Left colon (tissue), 2 donors: ENCODE data around the gene FBXW2. TPM values are rescaled to one million over a fixed set of nuclear protein-coding genes. Genes with fewer than 3 reads are reported as not detected.

Experiments used
- ATAC-seq: fragments of 200-7000 bp; cut with Tn5 transposase; one replicate; pipeline ENCODE4 v1.9.1; 2020; ENCODE audit warnings: mild to moderate bottlenecking, moderate library complexity
- DNase-seq, 2 donors: peaks; one replicate each; pipeline ENCODE4 v3.0.0-alpha.2; 2020
- intact Hi-C, 2 donors: fragments of 100-400 bp; cut with DNase I in 1 of 2; cut with micrococcal nuclease in 1 of 2; formaldehyde crosslinking; loops; one replicate each; pipeline versions ENCODE4 v1.11.2 to v1.14.0; 2022; cut with DNase I, micrococcal nuclease
- total RNA-seq, 2 donors: library from RNA; stranded (reverse); fragmentation: NEBNext Ultra II Directional; extraction: Animal tissue kit (Norgen Biotek cat#: 25700); gene quantifications; one replicate each; pipeline ENCODE4 v1.2.1, GENCODE V29; 2021
- donor health status: DM: no; HTN: no; CAD: no.
- donor health status: DM: yes; HTN: yes; CAD: no.

Gene FBXW2
- total RNA-seq, 2 donors from 2014 or later: 58.2 to 62.0 TPM

GRCh38 chr9:120781236-120781635 lies 12.0 kb downstream of the FBXW2 start:
- DNase-seq (no peak), ATAC-seq (no peak)
- intact Hi-C loops: no loop called here

GRCh38 chr9:120780367-120780766 lies 12.8 kb downstream of the FBXW2 start:
- intact Hi-C loops: no loop called here
- ATAC-seq (no peak), DNase-seq (no peak)

- DNase-seq (no peak), ATAC-seq (no peak)
- intact Hi-C loops: no loop called here
Observed at GRCh38 chr9:120779227-120779626, 14.0 kb downstream of the FBXW2 start.

GRCh38 chr9:120778758-120779157 lies 14.5 kb downstream of the FBXW2 start:
- no peak for DNase-seq
- ATAC-seq: no peak
- intact Hi-C loops: no loop called here

GRCh38 chr9:120777229-120777628 lies 16.0 kb downstream of the FBXW2 start:
- intact Hi-C loops: no loop called here
- ATAC-seq: no peak

GRCh38 chr9:120776788-120777187 lies 16.4 kb downstream of the FBXW2 start:
- DNase-seq: no peak
- intact Hi-C loops: no loop called here
- ATAC-seq: no peak

More at GRCh38 chr9:120777229-120777628, 16.0 kb downstream of the FBXW2 start:
- DNase-seq: no peak

DNA sequence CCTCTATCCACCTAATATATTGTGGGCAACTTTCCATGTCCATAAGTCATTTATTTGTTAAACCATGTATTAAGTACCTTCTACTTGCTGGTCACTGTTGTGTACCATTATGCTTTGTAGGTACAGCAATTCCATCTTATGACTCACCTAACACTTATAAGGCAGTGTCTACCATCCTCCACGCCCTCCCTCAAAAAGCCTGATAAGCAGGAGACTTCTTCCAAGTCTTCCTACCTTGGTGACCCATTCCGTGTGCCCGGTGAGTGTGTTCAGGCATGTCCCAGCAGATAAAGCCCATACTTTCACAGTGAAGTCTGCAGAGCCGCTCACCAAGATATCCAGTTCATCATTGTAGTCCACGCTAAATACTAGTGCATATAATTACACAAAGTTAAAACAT lies 17.4 kb downstream of the FBXW2 start:
- intact Hi-C loops: no loop called here
- ATAC-seq: no peak
- DNase-seq: no peak

- ATAC-seq (no peak), DNase-seq (no peak)
- intact Hi-C loops: no loop called here
Observed at GRCh38 chr9:120774719-120775118, 18.5 kb downstream of the FBXW2 start.

GRCh38 chr9:120773256-120773655 lies 20.0 kb downstream of the FBXW2 start:
- intact Hi-C loops: no loop called here
- DNase-seq: no peak
- ATAC-seq: no peak

- intact Hi-C loops: no loop called here
- DNase-seq (no peak), ATAC-seq (no peak)
Observed at GRCh38 chr9:120770931-120771330, 22.3 kb downstream of the FBXW2 start.

GRCh38 chr9:120768886-120769285 lies 24.3 kb downstream of the FBXW2 start:
- no peak for ATAC-seq
- no peak for DNase-seq
- intact Hi-C loops: no loop called here

DNA sequence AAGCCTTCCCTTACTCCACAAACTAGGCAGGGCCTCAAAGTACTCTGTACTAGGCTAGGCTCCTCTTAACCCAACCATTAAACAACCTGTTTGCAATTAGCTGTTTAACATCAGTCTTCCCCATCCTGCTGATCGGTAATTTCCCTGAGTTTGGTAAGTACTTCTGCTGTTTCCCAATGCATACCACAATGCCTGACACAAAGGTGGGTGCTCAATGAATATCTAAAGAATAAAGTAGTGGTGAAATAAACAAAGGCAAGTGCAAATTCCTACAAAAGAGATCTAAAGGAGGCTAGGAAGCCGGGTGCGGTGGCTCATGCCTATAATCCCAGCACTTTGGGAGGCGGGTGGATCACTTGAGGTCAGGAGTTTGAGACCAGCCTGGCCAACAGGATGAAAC lies 25.0 kb downstream of the FBXW2 start:
- ATAC-seq (no peak), DNase-seq (no peak)
- intact Hi-C loops: no loop called here

- intact Hi-C loops: no loop called here
- ATAC-seq (no peak), DNase-seq (no peak)
Observed at GRCh38 chr9:120767451-120767850, 25.8 kb downstream of the FBXW2 start.

GRCh38 chr9:120765910-120766425 lies 27.2 kb downstream of the FBXW2 start:
- ATAC-seq: no peak

GRCh38 chr9:120764476-120764875 lies 28.7 kb downstream of the FBXW2 start:
- intact Hi-C loops: no loop called here
- DNase-seq: no peak
- ATAC-seq: no peak

More at GRCh38 chr9:120765910-120766425, 27.2 kb downstream of the FBXW2 start:
- no peak for DNase-seq
- intact Hi-C loops: no loop called here

GRCh38 chr9:120761006-120761405 lies 32.2 kb downstream of the FBXW2 start:
- ATAC-seq: no peak
- no peak for DNase-seq
- intact Hi-C loops: no loop called here

DNA sequence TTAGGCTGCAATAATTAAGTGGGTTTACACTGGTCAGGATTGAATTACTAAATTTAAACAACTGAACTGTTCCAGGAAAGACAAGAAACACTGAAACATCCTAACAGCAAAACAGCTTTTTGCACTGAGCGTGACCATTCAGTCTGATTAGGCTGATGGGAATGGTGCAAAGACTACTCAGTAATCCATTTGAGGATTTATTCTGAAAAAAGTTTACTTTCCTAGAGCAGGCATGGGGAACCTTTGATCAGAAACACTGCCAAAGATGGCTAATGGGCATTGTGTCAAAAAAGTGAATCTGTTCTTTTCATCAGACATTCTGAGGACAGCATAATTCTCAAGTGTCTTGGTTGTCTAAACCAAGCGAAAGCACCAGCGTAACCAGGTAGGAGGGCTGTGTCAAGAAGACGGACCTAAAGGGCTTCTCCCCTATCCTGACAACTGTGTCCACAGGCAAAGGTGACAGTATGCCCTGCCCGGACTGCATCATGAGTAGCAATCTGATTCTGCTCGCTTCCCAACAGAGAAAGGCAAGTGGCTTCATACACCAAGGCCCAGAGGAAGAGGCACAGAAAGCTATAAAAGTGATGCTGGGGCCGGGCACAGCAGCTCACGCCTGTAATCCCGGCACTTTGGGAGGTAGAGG lies 33.3 kb downstream of the FBXW2 start:
- ATAC-seq (no peak), DNase-seq (no peak)
- intact Hi-C loops: loop anchor here in 1 of 2 donors (10.0 kb wide), 2 partner anchors 175 to 305 kb away; no protein-coding TSS in a partner anchor

- intact Hi-C loops: loop anchor here in 1 of 2 donors (10.0 kb wide), 2 partner anchors 176 to 306 kb away; no protein-coding TSS in a partner anchor
- ATAC-seq (no peak), DNase-seq (no peak)
Observed at GRCh38 chr9:120758544-120758943, 34.7 kb downstream of the FBXW2 start.

DNA sequence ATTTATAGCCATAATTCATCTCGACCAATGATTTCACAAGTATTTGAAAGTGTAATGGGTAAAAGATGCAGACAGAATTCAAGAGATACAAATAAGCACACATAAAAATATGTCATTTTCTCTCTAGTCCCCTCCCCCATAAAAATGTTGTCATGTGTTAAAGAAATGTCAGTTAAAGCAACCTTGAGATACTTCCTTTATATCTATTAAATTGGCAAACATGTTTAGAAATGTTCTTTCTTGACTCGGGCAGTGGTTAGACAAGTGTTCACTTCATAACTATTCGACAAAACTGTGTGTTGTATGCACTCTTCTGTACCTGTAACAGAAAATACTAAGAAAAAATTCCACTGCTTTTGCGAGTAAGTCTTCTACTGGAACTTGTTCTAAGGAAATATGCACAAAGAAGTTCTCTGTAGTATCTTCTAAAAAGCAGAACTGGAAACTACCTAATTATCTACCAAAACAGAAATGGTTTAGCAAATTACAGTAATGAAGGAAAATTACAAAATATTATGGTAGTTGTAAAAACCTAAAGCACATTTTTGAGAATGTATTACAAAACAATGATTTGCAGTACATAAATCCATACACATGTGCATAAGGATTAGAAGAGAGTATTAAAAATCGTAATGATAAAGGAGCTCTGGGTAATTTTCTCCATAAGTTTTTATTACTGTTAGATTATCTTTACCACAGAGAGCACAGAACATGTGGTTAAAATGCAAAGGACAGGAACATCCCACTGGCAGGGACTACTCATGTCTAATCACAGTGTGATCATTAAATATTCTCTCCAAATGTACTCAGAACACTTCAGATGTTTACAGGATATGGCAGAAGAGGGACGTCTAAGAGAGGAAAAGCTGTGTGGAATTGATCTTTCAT lies 35.9 kb downstream of the FBXW2 start:
- DNase-seq: no peak
- ATAC-seq: no peak
- intact Hi-C loops: loop anchor here in 1 of 2 donors (10.0 kb wide), 2 partner anchors 178 to 308 kb away; no protein-coding TSS in a partner anchor

- DNase-seq (no peak), ATAC-seq (no peak)
- intact Hi-C loops: loop anchor here in 1 of 2 donors (10.0 kb wide), 2 partner anchors 178 to 308 kb away; no protein-coding TSS in a partner anchor
Observed at GRCh38 chr9:120756531-120756930, 36.7 kb downstream of the FBXW2 start.
